Measurements from ENCODE around the gene PCDHGB3.

GRCh38 chr5:141356133-141356532, 13.9 kb upstream of the PCDHGB3 start:
- TF ChIP-seq CTCF (IDR thresholded peaks at IDR 0.05) (no peak), POLR2A (IDR thresholded peaks at IDR 0.05) (no peak)

Data from thyroid gland (tissue), 4 donors.